Endothelial cell of umbilical vein (primary cell): ENCODE data around the gene ANKRD31. TPM values are rescaled to one million over a fixed set of nuclear protein-coding genes. Genes with fewer than 3 reads are reported as not detected.

Experiments used
- Bru-seq: library from RNA; stranded (reverse); fragments of 400-500 nt; gene quantifications from one replicate; lab custom pipeline; 2021; lab: Mats Ljungman, UMichigan
- BruChase-seq, 2 experiments: library from RNA; stranded (reverse); fragments of 400-500 nt; gene quantifications; one replicate each; lab custom pipeline; 2021; lab: Mats Ljungman, UMichigan
- BruUV-seq: library from RNA; stranded (reverse); fragments of 400-500 nt; replicated peaks from 2 replicates; lab custom pipeline; 2021; lab: Mats Ljungman, UMichigan
- CTCF ChIA-PET: fragments of 300-600, 350-600 bp; sonication (Branson Sonifier 250); formaldehyde crosslinking; loops from one replicate; lab custom pipeline; 2021; ENCODE audit warnings: antibody characterized with exemption, inconsistent platforms; lab: Charles Lee
- POLR2A ChIA-PET: fragments of 300-600, 350-600 bp; sonication (Branson Sonifier 250); formaldehyde crosslinking; loops from one replicate; lab custom pipeline; 2021; ENCODE audit warnings: antibody characterized with exemption, inconsistent platforms; lab: Charles Lee
- DNase-seq: peaks from one replicate; pipeline ENCODE4 v3.0.0-alpha.2; 2011; ENCODE audit warnings: low read depth, low spot score
- FAIRE-seq: peaks from 2 replicates; lab custom pipeline; 2011; peaks lifted over from hg19 to GRCh38; lab: Jason Lieb, UNC
- H2AFZ ChIP-seq: 2 replicates; pipeline ENCODE4 v1.6.0; 2012; ENCODE audit warnings: low read depth, low read length, control low read depth, inconsistent platforms
- H3K27ac ChIP-seq: 2 replicates; pipeline ENCODE4 v1.5.1; 2011; ENCODE audit warnings: low read depth, mild to moderate bottlenecking, control low read depth, low read length, moderate library complexity; ENCODE audit not compliant: insufficient read depth
- H3K27me3 ChIP-seq, 2 experiments: 2 replicates each; pipeline versions ENCODE4 v1.6.0 to v1.6.1; 2011; ENCODE audit warnings: low read length in 2 of 2, mixed read lengths in 1 of 2; ENCODE audit not compliant: control insufficient read depth in 2 of 2, insufficient read depth in 2 of 2
- H3K36me3 ChIP-seq, 2 experiments: 2 replicates in 1 of 2; 3 replicates in 1 of 2; pipeline ENCODE4 v1.5.1; 2011; ENCODE audit warnings: low read length in 2 of 2, mild to moderate bottlenecking in 1 of 2, moderate library complexity in 1 of 2; ENCODE audit not compliant: control insufficient read depth in 2 of 2, insufficient read depth in 2 of 2; ENCODE audit errors: extremely low read depth in 1 of 2
- H3K4me1 ChIP-seq: 3 replicates; pipeline ENCODE4 v1.5.1; 2011; ENCODE audit warnings: mild to moderate bottlenecking, low read length; ENCODE audit not compliant: control insufficient read depth, insufficient read depth; ENCODE audit errors: extremely low read depth
- H3K4me2 ChIP-seq: 2 replicates; pipeline ENCODE4 v1.6.1; 2011; ENCODE audit warnings: low read length, control low read depth, mixed read lengths; ENCODE audit not compliant: insufficient read depth
- H3K4me3 ChIP-seq, 3 experiments: fragments of 200-600 bp in 1 of 3; sonication (generic), shearing (Covaris generic) in 1 of 3; replicated peaks in 1 of 3; 2 replicates each; pipeline ENCODE4 v1.5.1; 2011 to 2016; ENCODE audit warnings: control low read depth in 3 of 3, low read length in 3 of 3, mild to moderate bottlenecking in 2 of 3, inconsistent platforms in 1 of 3, low read depth in 1 of 3, moderate library complexity in 1 of 3; ENCODE audit not compliant: insufficient read depth in 1 of 3
- H3K79me2 ChIP-seq: 2 replicates; pipeline ENCODE4 v1.6.0; 2012; ENCODE audit warnings: low read length, inconsistent platforms; ENCODE audit not compliant: control insufficient read depth, insufficient read depth
- H3K9ac ChIP-seq: replicated peaks from 2 replicates; pipeline ENCODE3; 2011; ENCODE audit warnings: low read length, control low read depth; ENCODE audit not compliant: insufficient read depth; ENCODE audit errors: extremely low read depth
- H3K9me1 ChIP-seq: replicated peaks from 3 replicates; pipeline ENCODE4 v1.6.0; 2011; ENCODE audit warnings: mild to moderate bottlenecking, low read length; ENCODE audit not compliant: control insufficient read depth, insufficient read depth; ENCODE audit errors: extremely low read depth
- H3K9me3 ChIP-seq: replicated peaks from 2 replicates; pipeline ENCODE4 v1.5.1; 2012; ENCODE audit warnings: low read length, inconsistent platforms; ENCODE audit not compliant: control insufficient read depth, insufficient read depth
- H4K20me1 ChIP-seq: replicated peaks from 2 replicates; pipeline ENCODE3; 2011; ENCODE audit warnings: mild to moderate bottlenecking, low read length; ENCODE audit not compliant: control insufficient read depth, insufficient read depth; ENCODE audit errors: extremely low read depth
- CTCF ChIP-seq, 2 donors: IDR thresholded peaks; 1 replicate in 1 of 2; 2 replicates in 1 of 2; pipeline ENCODE4 v1.5.1; 2011; ENCODE audit warnings: low read length in 2 of 2, mild to moderate bottlenecking in 2 of 2, moderate library complexity in 2 of 2, control low read depth in 1 of 2, inconsistent platforms in 1 of 2, low read depth in 1 of 2; ENCODE audit not compliant: insufficient read depth in 1 of 2; ENCODE audit errors: extremely low read depth in 1 of 2
- EZH2 ChIP-seq: IDR thresholded peaks from 2 replicates; pipeline ENCODE4 v1.6.1; 2012; ENCODE audit warnings: borderline replicate concordance, low read depth, mild to moderate bottlenecking, moderate library complexity, low read length, inconsistent platforms; ENCODE audit not compliant: severe bottlenecking
- FOS ChIP-seq: IDR thresholded peaks from 2 replicates; pipeline ENCODE4 v1.6.1; 2011; ENCODE audit warnings: mild to moderate bottlenecking, low read length, moderate library complexity, borderline replicate concordance; ENCODE audit not compliant: insufficient read depth
- GATA2 ChIP-seq: IDR thresholded peaks from 2 replicates; pipeline ENCODE4 v1.7.0; 2011; ENCODE audit warnings: low read depth, mild to moderate bottlenecking, moderate library complexity, mixed read lengths, low read length; ENCODE audit not compliant: insufficient read length, insufficient read depth
- MYC ChIP-seq: IDR thresholded peaks from one replicate; pipeline ENCODE4 v1.6.1; 2011; ENCODE audit warnings: mild to moderate bottlenecking, low read depth, low read length
- POLR2A ChIP-seq: IDR thresholded peaks from 2 replicates; pipeline ENCODE4 v1.6.1; 2012; ENCODE audit warnings: low read depth, mild to moderate bottlenecking, control low read depth, low read length
- POLR2AphosphoS5 ChIP-seq: IDR thresholded peaks from 2 replicates; pipeline ENCODE4 v1.6.1; 2012; ENCODE audit warnings: low read depth, mild to moderate bottlenecking, control low read depth, low read length, moderate library complexity; ENCODE audit not compliant: insufficient read depth
- dilution Hi-C: fragments of 300-500 bp; cut with MboI; formaldehyde crosslinking; loops from one replicate; pipeline ENCODE4 v1.15.0; 2019; ENCODE audit warnings: low sequenced_read_pairs; ENCODE audit not compliant: extremely low pct_ligation_motif_present
- intact Hi-C: fragments of 100-400 bp; cut with micrococcal nuclease; formaldehyde crosslinking; loops from one replicate; pipeline ENCODE4 v1.10.0; 2022
- long read RNA-seq: library from polyadenylated mRNA; stranded (forward); transcript quantifications from one replicate; pipeline ENCODE4 v2.0.0, GENCODE V29; 2021
- polyA minus RNA-seq, 3 experiments: library from RNA; depleted of rRNA, polyadenylated mRNA; stranded (reverse); fragments of >200 nt; gene quantifications; 1 replicate in 1 of 3; 2 replicates in 2 of 3; pipeline ENCODE4 v1.2.3, GENCODE V29; 2011
- polyA plus RNA-seq, 4 experiments: library from polyadenylated mRNA; depleted of rRNA in 3 of 4; stranded (reverse) in 3 of 4; unstranded in 1 of 4; fragments of >200 nt; gene quantifications; 2 replicates each; pipeline versions ENCODE4 v1.2.1 to v1.2.3, GENCODE V29; 2011 to 2012; ENCODE audit warnings: missing spikeins in 1 of 4
- total RNA-seq: library from RNA; stranded (reverse); gene quantifications from 2 replicates; pipeline ENCODE4 v1.2.3, GENCODE V29; 2021
- TF ChIP-seq, protein P1 (sequence below): IDR thresholded peaks from 2 replicates; pipeline ENCODE4 v1.6.1; 2011; ENCODE audit not compliant: insufficient read depth, insufficient read length

The ANKRD31 gene
- total RNA-seq = not detected in 2 replicates
- polyA plus RNA-seq = not detected in 2 replicates
- not detected in 2 replicates for polyA plus RNA-seq (2011; cell fraction: cytosol; rRNA removed)
- polyA plus RNA-seq (2011; cell fraction: nucleus; rRNA removed) = 0.03 TPM in 1 of 2 replicates, not detected in the other
- not detected in 2 replicates for polyA plus RNA-seq (2012)
- polyA minus RNA-seq = not detected in 2 replicates
- not detected for polyA minus RNA-seq (2011; cell fraction: cytosol; rRNA and poly(A)+ RNA removed)
- polyA minus RNA-seq (2011; cell fraction: nucleus; rRNA and poly(A)+ RNA removed) = 0.05 TPM in 1 of 2 replicates, not detected in the other
- Bru-seq, nascent RNA = percentile 8 among the genes with signal in this experiment
- percentile 3 among the genes with signal in this experiment for BruChase-seq, experiment 1, labeled RNA remaining after a 6-hour chase
- percentile 9 among the genes with signal in this experiment for BruChase-seq, experiment 2, labeled RNA remaining after a 2-hour chase
- long read RNA-seq = 0 reads

DNA sequence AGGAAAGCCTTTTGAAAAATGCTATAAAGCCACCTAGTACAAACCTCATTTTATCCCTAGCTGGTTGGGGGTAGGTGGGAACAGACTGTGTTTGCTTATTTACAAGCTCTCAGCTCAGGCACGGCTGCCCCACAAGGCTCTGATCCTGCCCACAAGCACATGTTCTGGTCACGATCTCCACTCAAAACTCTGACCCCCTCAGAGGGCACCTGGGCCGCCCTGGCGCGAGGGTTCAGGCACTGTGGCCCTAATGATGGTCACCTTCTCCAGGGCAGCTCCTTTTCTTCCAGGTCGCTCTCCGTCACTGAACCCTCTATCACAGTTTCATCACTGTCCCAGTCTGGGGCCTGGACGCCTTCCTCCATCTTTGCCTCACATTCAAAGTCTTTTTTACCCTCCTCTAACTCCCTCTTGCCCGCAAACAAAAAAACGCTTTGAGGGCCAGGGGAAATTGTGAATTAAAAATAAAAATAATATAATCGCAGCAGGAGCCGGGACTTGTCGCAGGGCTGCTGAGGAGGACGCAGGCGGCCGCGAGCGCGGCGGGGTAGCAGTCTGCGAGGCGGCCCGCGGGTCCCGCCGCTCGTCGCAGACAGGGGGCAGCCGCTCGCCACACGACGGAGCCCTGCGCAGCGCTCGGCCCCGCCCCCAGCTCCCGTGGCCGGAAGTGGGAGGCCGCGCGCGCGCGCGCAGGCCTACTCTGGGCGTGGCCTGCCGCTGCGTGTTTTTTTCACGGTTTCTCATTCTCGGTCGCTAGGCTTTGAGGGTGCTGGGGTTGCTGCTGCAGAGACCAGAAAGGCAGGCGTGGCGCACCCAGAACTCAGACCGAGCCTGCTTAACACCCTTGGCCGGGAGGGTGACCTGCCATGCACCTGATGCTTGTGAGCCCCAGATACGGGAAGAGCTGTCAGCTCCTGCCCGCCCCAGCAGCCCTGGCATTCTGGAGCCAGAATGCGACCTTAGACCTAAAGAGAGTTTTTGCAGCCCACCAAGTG, at the start of gene ANKRD31:
Gene ANKRD31, minus strand, starts transcription at position 557 of the 995 bp plus-strand sequence. Its CDS starts 192 bp downstream, at position 365.
- Histone ChIP-seq H3K9me1 (no peaks in the 10 kb centered on the region), H3K79me2 (no peaks in the 10 kb centered on the region), H2AFZ (peak within 1 kb of the TSS; percentile 99), H4K20me1 (no peaks in the 10 kb centered on the region), H3K27ac (no peak within 1 kb of the TSS), H3K9ac (no peak within 1 kb of the TSS), H3K4me3 (peak within 1 kb of the TSS; percentile 8 to 57 (median 53)), H3K4me1 (peaks cover 3% of the 10 kb centered on the region), H3K9me3 (no peaks in the 10 kb centered on the region), H3K4me2 (peak within 1 kb of the TSS; percentile 61), H3K36me3 (no peaks in the 10 kb centered on the region), H3K27me3 (no peaks in the 10 kb centered on the region)
- intact Hi-C loops (loop anchor here (1.0 to 10.0 kb wide), 7 partner anchors 101 to 1020 kb away; partner anchors contain the start of genes GCNT4, HMGCR and POC5), dilution Hi-C loops (no loop called here)
- TSS peak; percentile 43 for BruUV-seq
- TF ChIP-seq MYC (no peak), POLR2AphosphoS5 (peak; percentile 49), EZH2 (no peak), POLR2A (peak; percentile 38), CTCF (IDR thresholded peaks at IDR 0.05; ENCODE audit: extremely low read depth in 1 of 2, insufficient read depth in 1 of 2, low read depth in 1 of 2, low read length in 2 of 2) (peak; percentile 67 to 86), FOS (no peak), GATA2 (no peak)
- TF ChIP-seq, protein P1, sequence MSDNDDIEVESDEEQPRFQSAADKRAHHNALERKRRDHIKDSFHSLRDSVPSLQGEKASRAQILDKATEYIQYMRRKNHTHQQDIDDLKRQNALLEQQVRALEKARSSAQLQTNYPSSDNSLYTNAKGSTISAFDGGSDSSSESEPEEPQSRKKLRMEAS = no peak
- CTCF ChIA-PET = interaction anchor here (0.7 to 3.7 kb wide), 29 partner anchors 10 to 1347 kb away, joined by 3 to 56 read pairs (median 4); partner anchors contain the start of gene HMGCR
- POLR2A ChIA-PET = interaction anchor here (1.2 kb wide), 1 partner anchor 100 kb away, joined by 3 read pairs; the partner anchor contains the start of gene HMGCR
- FAIRE-seq (peak; percentile 75), DNase-seq (peak; percentile 71)
